H54 (cell line): ENCODE measurements around the gene SPEF2.

Source experiments
- DNase-seq: peaks from one replicate; pipeline ENCODE4 v3.0.0; 2011; ENCODE audit warnings: low spot score, mixed read lengths; ENCODE audit not compliant: insufficient read length
- FAIRE-seq: peaks from 3 replicates; lab custom pipeline; 2011; peaks lifted over from hg19 to GRCh38; lab: Jason Lieb, UNC
- POLR2A ChIP-seq: IDR thresholded peaks from 2 replicates; pipeline ENCODE4 v1.6.1; 2011; ENCODE audit warnings: low read depth, mild to moderate bottlenecking, low read length

The SPEF2 gene

GRCh38 chr5:35789732-35790456 is 172.2 kb downstream of the SPEF2 start:
- peak; percentile 38 for FAIRE-seq
- no peak for TF ChIP-seq POLR2A

GRCh38 chr5:35790457-35790822 is 172.8 kb downstream of the SPEF2 start:
- peak; percentile 27 for FAIRE-seq
- TF ChIP-seq POLR2A, result no peak
- no peak for DNase-seq

More at GRCh38 chr5:35789732-35790456, 172.2 kb downstream of the SPEF2 start:
- no peak for DNase-seq

- FAIRE-seq (no peak), DNase-seq (no peak)
- no peak for TF ChIP-seq POLR2A
Measured at GRCh38 chr5:35794328-35794619, 176.6 kb downstream of the SPEF2 start.

DNA sequence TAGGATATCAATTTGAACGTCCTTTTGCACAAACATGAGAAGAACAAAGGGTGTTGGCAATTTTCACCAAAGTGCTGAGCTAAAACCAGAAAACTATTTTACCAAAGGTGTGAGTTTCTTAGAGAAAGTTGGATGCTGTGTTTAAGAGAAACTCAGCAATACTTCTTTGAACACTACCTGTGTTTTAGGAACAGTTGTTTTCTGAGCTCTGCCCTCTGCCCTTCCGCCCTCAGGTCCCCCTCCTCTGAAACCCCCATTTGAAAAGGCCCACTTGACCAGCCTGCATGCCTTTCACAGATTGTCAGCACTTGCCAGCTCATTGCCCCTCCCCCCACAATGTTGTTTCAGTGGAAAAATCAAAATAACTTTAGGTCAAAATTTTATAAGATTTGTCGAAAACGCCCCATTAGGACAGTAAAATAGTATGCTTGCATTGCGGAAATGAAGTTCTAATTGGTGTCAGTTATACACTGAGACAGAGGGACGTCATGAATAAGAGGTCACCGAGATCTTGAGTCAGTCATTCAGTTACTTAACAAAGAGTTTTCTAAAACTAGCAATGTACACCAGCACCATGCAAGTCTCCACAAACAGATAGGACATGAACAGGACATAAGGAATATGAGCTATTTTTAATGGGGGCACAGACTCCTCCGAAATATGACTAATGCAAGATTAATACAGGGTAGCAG is 177.2 kb downstream of the SPEF2 start:
- TF ChIP-seq POLR2A, result no peak
- no peak for DNase-seq
- FAIRE-seq, result no peak

DNA sequence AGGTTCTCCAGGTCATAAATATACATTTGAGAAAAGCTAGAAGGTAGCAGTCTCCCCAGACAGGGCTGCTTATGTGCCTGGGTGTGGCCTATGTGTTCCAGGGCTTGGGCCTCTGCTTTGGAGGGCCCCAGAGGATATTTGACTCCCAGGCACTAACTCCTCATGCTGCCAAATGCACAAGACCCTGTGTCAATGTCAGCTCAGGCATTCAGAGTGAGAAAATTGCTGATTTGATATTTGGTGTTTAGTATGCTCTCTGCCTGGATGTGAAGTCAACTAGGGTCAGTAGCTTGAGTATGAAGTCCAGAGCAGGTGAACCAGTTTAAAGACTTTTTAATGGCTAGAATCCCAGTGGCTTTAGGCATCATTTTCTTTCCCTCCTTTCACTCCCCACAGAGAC is 181.5 kb downstream of the SPEF2 start:
- TF ChIP-seq POLR2A, result no peak
- DNase-seq, result no peak
- no peak for FAIRE-seq

- TF ChIP-seq POLR2A, result no peak
- FAIRE-seq (no peak), DNase-seq (no peak)
Measured at GRCh38 chr5:35799753-35800152, 182.1 kb downstream of the SPEF2 start.

GRCh38 chr5:35803191-35803651 is 185.6 kb downstream of the SPEF2 start:
- no peak for TF ChIP-seq POLR2A
- FAIRE-seq (no peak), DNase-seq (peak; percentile 29)

- DNase-seq (no peak), FAIRE-seq (no peak)
- no peak for TF ChIP-seq POLR2A
Measured at GRCh38 chr5:35804201-35804653, 186.6 kb downstream of the SPEF2 start.

DNA sequence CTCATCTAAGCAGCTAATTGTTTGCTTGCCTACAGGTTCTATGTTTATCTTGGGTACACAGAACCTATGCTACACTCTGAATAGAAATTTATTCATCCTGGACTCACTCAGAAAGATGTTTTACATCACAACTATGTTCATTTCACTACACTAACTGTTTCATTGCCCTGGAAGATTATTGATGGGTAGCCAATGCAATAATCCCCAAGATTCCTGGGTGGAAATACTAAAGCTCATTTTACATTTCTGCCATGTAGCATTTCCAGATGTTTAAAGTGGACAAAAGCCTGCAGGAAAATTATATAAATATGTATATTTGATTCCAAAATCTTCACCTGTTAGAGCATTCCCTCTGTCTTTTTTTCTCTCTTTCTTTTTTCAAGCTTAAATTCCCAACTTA is 187.2 kb downstream of the SPEF2 start:
- no peak for FAIRE-seq
- no peak for DNase-seq
- TF ChIP-seq POLR2A, result no peak

DNA sequence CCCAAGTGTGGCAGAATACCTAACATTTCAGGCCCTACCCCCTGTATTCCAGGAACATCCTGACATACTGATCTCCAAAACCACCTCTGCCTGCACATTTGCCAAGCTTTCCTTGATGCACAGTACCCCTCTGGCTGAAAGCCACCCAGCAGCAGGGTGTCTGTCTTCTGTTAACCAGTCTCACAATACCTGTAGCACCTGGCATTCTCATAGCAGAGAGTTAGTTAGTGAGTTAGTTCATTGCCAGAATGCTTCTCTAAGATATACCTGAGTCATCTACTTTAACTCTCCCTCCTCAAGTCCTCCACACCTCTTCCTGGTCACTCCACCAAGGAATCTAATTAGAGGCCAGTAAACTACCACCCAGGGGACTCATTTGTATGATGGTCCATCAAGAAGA is 192.9 kb downstream of the SPEF2 start:
- FAIRE-seq (no peak), DNase-seq (no peak)
- no peak for TF ChIP-seq POLR2A

- FAIRE-seq (no peak), DNase-seq (no peak)
- no peak for TF ChIP-seq POLR2A
Measured at GRCh38 chr5:35811108-35811741, 193.6 kb downstream of the SPEF2 start.

GRCh38 chr5:35813521-35813920 is 195.9 kb downstream of the SPEF2 start:
- TF ChIP-seq POLR2A, result no peak
- DNase-seq, result no peak
- no peak for FAIRE-seq

DNA sequence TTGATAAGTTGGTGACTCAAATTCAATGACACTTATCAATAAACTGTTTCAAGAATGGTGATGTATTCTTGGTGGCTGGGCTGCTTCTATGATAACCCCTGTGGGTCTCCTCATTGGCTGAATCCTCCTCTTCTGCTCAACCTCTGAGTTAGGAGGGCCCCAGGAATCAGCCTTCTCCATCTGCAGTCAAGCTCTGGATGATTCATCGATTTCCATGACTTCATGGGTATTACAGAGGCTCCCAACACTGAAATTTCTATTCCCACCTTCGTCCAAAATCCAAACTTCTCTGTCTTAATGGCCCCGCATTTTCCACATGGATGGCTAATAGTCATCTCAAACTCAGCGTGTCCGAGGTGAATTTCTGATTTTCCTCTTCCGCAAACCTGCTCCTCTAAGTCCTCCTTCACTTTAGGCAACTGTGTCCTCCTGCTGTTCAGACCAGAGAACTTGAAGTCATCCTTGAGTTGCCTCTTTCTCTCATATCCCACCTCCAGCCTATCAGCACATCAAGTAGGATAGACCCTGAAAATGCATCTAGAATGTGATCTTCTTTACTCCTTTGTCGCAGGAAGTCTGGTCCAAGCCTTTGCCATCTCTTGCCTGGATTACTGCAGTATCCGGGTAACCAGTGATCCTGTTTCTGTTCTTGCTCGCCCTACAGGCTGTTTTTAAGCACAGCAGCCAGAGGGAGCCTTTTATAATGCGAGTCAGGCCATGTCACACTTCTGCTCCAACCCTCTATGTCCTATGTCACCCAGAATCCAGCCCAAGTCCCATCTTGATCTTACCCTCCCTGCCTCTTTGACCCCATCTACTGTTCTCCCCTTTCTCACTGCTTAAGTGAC is 197.7 kb downstream of the SPEF2 start:
- TF ChIP-seq POLR2A, result no peak
- FAIRE-seq (peak; percentile 78), DNase-seq (no peak)
